K562 treated with DMSO at 1 percent for 48 hours (cell line): Measurements from ENCODE around the gene ERP27. TPM values are rescaled to one million over a fixed set of nuclear protein-coding genes. Genes with fewer than 3 reads are reported as not detected.

Source experiments
- total RNA-seq: library from RNA; unstranded; fragments of 300-600 nt; gene quantifications from 2 replicates; pipeline ENCODE4 v1.2.3, GENCODE V29; 2022; ENCODE audit warnings: low replicate concordance; ENCODE audit errors: extremely low read depth

ERP27 gene
- not detected in 2 replicates for total RNA-seq

DNA sequence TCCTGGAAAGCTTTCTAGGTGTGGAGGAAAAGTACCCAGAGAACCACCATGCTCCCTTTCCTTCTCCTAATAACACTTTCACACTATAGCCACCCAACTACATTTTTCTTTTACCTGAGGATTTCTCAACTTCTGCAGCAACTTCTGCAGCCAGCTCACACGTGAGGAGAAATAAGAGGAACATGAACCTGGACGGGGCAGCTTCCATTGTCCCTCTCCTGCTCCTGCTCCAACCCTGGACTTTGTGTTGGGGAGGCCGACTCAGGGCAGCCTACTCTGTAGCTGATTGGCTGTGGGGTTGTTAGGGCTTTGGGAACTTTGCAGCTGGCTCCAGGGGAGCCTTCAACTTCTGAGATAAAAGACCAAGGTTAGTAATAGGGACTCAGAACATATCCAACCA, at the start of gene ERP27:
ERP27 (minus strand) TSS at position 237 of the 400 bp plus-strand sequence; CDS start at position 208, 29 bp downstream.

DNA sequence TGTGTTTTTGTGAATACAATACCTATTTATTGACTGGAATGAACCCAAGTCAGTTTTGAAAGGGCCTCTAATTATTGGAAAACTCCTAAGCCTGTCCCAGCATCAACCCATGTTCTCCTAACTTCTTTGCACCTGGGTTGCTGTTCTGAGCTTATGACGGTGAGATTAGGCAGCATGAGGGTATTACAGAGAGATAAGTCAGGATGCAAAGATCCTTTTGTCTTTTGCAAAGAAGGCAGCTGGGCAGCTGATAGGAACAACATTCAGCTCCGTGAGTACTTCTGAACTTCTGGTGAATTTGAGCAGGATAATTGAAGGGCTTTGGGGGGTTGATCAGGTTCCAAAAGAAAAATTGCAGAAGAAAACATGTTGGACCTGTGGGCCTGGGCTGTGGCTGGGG, 34.5 kb upstream of the ERP27 start, which contains the start of gene PDE6H:
PDE6H (plus strand) TSS at position 227 of the 400 bp plus-strand sequence. CDS start 4,971 bp downstream, outside the sequence.

DNA sequence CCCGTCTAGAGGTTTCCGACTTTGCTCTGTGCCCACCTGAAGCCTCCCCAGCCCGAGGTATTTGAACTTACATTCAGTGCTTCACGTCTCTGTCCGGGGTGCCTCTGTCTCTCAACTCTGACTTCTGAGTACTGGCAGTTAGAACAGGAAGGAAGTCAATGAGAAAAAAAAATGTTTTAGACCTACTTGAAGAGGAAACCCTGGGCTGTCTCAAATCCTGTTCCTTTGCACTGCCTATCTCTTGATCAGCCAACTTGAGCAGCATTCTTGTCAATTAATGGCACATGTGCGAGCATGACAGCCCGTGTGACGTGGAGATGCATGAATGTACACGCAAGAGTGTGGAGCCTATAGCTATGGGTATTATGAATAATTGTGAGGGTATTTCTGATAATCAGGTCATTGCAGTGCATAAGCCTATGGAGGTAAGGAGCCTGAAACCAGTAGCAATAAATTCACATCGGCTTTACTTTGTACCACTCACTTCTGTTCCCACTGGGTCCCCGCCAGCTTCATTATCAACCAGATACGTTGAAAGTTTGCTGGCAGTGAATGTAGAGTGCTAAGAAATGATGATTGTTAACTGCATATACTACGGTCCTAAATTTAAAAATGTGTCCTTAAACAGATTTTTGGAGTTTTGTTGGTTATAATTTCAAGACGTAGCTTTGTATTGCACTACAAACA, 23.3 kb upstream of the ERP27 start, which contains the start of gene ARHGDIB:
ARHGDIB (minus strand) TSS at position 136 of the 687 bp plus-strand sequence. CDS start 10,889 bp downstream, outside the sequence.

DNA sequence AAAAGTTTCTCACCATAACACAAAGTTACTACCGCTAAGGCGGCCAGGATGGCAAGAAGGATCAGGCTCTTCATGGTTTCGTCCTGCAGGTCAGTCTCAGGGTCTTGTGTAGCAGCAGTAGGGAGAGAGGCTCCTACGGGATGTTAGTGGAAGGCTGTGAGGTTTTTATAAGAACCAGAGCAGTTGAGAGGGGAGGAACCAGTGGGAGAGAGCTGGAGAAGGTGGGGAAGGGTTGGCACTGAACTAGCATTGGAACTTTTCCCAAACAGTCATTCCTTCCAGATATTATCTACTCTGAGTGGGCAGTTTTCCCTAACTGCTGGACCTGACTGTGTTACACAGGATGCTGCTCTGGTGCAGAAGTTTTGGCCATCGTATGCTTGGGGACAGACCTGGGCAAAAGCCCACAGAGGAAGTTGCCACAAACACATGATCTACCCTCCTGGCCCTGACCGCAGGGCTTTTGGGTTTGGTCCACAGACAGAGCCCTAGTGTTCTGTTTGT, 52.6 kb downstream of the ERP27 start, which contains the start of gene MGP:
MGP (minus strand) TSS at position 137 of the 504 bp plus-strand sequence; CDS start at position 74, 63 bp downstream.

Other genes starting within 250 kb of the ERP27 start
- gene GUCY2C, start 241.9 kb downstream of the ERP27 start, total RNA-seq, result not detected in 2 replicates
- not detected in 2 replicates for gene WBP11, start 135.1 kb downstream of the ERP27 start, total RNA-seq
- gene C12orf60, start 134.9 kb downstream of the ERP27 start, total RNA-seq, result not detected in 2 replicates
- gene SMCO3, start 124.4 kb downstream of the ERP27 start, total RNA-seq, result not detected in 2 replicates
- not detected in 2 replicates for gene ART4, start 95.0 kb downstream of the ERP27 start, total RNA-seq
- not detected in 2 replicates for gene MGP, start 52.7 kb downstream of the ERP27 start, total RNA-seq
- gene ARHGDIB, start 23.1 kb upstream of the ERP27 start, total RNA-seq, result not detected in 2 replicates
- not detected in 2 replicates for gene PDE6H, start 34.5 kb upstream of the ERP27 start, total RNA-seq